ENCODE results near the gene CNGB1.
"Not testable (repeated sequence)": the region's sequence is repeated elsewhere in the genome, so short reads cannot be mapped to it uniquely, and the experiment has no call there.

The CNGB1 gene

GRCh38 chr16:57970970-57971369, at the start of gene CNGB1:
TSS of gene CNGB1 (minus strand) at chr16:57971128. CDS start at chr16:57967286, 3,842 bp downstream.
- no peak for DNase-seq (ENCODE audit: low read depth)

- no peak for DNase-seq (ENCODE audit: low read depth)
These were observed 49.1 kb upstream of the CNGB1 start for GRCh38 chr16:58019866-58020538.

GRCh38 chr16:58018803-58019202, 47.9 kb upstream of the CNGB1 start:
- DNase-seq (ENCODE audit: low read depth): no peak

- DNase-seq (ENCODE audit: low read depth): no peak
These were observed 46.0 kb upstream of the CNGB1 start for GRCh38 chr16:58016840-58017446.

GRCh38 chr16:58013201-58013956, 42.5 kb upstream of the CNGB1 start:
- no peak for DNase-seq (ENCODE audit: low read depth)

- DNase-seq (ENCODE audit: low read depth): no peak
These were observed 41.6 kb upstream of the CNGB1 start for GRCh38 chr16:58012481-58012880.

- no peak for DNase-seq (ENCODE audit: low read depth)
These were observed 40.7 kb upstream of the CNGB1 start for GRCh38 chr16:58011652-58012051.

- no peak for DNase-seq (ENCODE audit: low read depth)
These were observed 40.0 kb upstream of the CNGB1 start for GRCh38 chr16:58010886-58011285.

GRCh38 chr16:58009856-58010416, 39.0 kb upstream of the CNGB1 start:
- no peak for DNase-seq (ENCODE audit: low read depth)

GRCh38 chr16:58004736-58005135, 33.8 kb upstream of the CNGB1 start:
- DNase-seq (ENCODE audit: low read depth): not testable (repeated sequence)

- DNase-seq (ENCODE audit: low read depth): no peak
These were observed 32.0 kb upstream of the CNGB1 start for GRCh38 chr16:58002936-58003335.

- no peak for DNase-seq (ENCODE audit: low read depth)
These were observed 31.5 kb upstream of the CNGB1 start for GRCh38 chr16:58002416-58002800.

- no peak for DNase-seq (ENCODE audit: low read depth)
These were observed 31.0 kb upstream of the CNGB1 start for GRCh38 chr16:58001781-58002415.

GRCh38 chr16:58000706-58001676, 30.1 kb upstream of the CNGB1 start, which contains the start of gene USB1:
TSS of gene USB1 (plus strand) at chr16:58001407. CDS start at chr16:58001484, 77 bp downstream.
- peak; percentile 77 for DNase-seq (ENCODE audit: low read depth)

GRCh38 chr16:57999971-58000705, 29.2 kb upstream of the CNGB1 start, which contains the start of gene ZNF319:
TSS of gene ZNF319 (minus strand) at chr16:58000672. CDS start at chr16:57998265, 2,407 bp downstream.
- no peak for DNase-seq (ENCODE audit: low read depth)

- DNase-seq (ENCODE audit: low read depth): no peak
These were observed 28.5 kb upstream of the CNGB1 start for GRCh38 chr16:57999366-57999970.

GRCh38 chr16:57998992-57999365, 28.1 kb upstream of the CNGB1 start:
- no peak for DNase-seq (ENCODE audit: low read depth)

GRCh38 chr16:57998486-57998885, 27.6 kb upstream of the CNGB1 start:
- DNase-seq (ENCODE audit: low read depth): peak; percentile 30

GRCh38 chr16:57997528-57998265, 26.8 kb upstream of the CNGB1 start:
- DNase-seq (ENCODE audit: low read depth): no peak
